Lower leg skin (tissue), 3 donors: ENCODE data around the gene FAM32A.

Experiments used
- CTCF ChIP-seq, 3 donors: fragments of 450-650 bp; IDR thresholded peaks; one replicate each; pipeline ENCODE4 v1.5.1; 2016; ENCODE audit warnings: antibody characterized with exemption in 3 of 3, mild to moderate bottlenecking in 3 of 3, moderate library complexity in 2 of 3
- POLR2A ChIP-seq, 2 donors: fragments of 450-650 bp; IDR thresholded peaks; one replicate each; pipeline ENCODE4 v1.6.1; 2016 to 2017; ENCODE audit warnings: antibody characterized with exemption in 2 of 2, mild to moderate bottlenecking in 1 of 2, moderate library complexity in 1 of 2

GRCh38 chr19:16135430-16136127 is 49.6 kb upstream of the FAM32A start:
- TF ChIP-seq CTCF (IDR thresholded peaks at IDR 0.05) (no peak), POLR2A (IDR thresholded peaks at IDR 0.05) (no peak)
